Fibroblast of peridontal ligament (primary cell): ENCODE results near the gene AP4E1.
"Not testable (repeated sequence)": the region's sequence is repeated elsewhere in the genome, so short reads cannot be mapped to it uniquely, and the experiment has no call there.

Experiments
- DNase-seq: peaks from one replicate; pipeline ENCODE4 v3.0.0-alpha.2; 2010; ENCODE audit errors: extremely low read depth

Gene AP4E1

DNA sequence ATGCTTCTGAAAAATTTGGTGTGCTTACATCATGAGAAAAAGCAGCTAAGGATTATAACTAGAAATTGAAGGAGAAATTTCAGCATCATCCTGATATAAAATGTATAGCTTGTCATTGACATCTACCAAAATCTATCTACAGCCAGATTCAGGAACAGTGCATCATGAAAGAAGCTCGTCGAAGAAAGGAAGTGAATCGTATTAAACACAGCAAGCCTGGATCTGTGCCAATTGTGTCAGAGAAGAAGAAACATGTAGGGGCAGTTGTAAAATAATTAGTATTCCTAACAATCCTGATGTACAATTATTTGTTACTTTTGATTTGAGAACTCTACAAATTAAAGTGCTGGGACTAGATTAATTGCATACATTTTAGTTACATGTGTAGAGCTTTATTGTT is 37.2 kb downstream of the AP4E1 start:
- DNase-seq = no peak

- DNase-seq = not testable (repeated sequence)
Measured at GRCh38 chr15:50950745-50951144, 42.3 kb downstream of the AP4E1 start.

- peak; percentile 13 for DNase-seq
Measured at GRCh38 chr15:50953302-50953701, 44.8 kb downstream of the AP4E1 start.

GRCh38 chr15:50954837-50955236 is 46.4 kb downstream of the AP4E1 start:
- not testable (repeated sequence) for DNase-seq

- DNase-seq = no peak
Measured at GRCh38 chr15:50959717-50960116, 51.2 kb downstream of the AP4E1 start.

GRCh38 chr15:50964075-50964474 is 55.6 kb downstream of the AP4E1 start:
- no peak for DNase-seq

- DNase-seq = no peak
Measured at GRCh38 chr15:50968353-50968752, 59.9 kb downstream of the AP4E1 start.

GRCh38 chr15:50970524-50970923 is 62.0 kb downstream of the AP4E1 start:
- DNase-seq = no peak

DNA sequence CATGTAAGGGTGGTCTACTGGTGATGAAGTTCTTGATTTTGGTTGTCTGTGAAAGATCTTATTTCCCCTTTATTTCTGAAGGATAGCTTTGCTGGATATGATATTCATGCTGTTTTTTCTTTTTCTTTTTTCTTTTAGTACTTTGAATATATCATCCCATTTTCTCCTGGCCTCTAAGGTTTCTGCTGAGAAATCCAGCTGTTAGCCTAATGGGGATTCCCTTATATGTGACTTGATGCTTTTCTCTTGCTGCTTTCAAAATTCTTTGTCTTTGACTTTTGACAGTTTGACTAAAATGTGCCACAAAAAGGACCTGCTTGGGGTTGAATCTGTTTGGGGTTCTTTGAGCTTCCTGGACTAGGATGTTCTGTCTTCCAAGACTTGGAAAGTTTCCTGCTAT is 62.6 kb downstream of the AP4E1 start:
- DNase-seq = no peak

DNA sequence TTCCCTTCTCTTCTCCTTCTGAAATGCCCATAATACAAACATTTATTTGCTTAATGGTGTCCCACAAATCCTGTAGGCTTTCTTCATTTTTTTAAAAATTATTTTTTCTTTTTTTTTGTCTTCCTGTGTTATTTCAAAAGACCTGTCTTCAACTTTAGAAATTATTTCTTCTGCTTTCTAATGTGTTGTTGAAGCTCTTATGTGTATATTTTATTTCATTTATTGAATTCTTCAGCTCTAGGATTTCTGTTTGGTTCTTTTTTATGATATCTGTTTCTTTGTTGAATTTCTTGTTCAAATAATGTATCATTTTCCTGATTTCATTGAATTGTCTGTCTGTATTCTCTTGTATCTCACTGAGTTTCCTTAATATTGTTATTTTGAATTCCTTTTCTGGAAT is 63.1 kb downstream of the AP4E1 start:
- no peak for DNase-seq

DNA sequence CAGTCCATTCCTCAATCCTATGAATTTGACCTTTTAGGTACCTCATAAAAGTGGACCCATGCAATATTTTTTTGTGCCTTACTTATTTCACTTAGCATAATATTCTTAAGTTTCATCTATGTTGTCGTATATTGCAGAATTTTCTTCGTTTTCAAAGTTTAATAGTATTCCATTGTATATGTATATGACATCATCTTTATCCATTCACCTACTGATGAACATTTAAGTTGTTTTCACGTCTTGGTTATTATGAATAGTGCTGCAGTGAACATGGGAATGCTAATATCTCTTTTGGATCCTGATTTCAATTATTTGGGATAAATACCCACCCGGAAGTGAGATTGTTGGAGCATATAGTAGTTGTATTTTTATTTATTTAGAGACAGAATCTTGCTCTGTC is 65.1 kb downstream of the AP4E1 start:
- DNase-seq = no peak

DNA sequence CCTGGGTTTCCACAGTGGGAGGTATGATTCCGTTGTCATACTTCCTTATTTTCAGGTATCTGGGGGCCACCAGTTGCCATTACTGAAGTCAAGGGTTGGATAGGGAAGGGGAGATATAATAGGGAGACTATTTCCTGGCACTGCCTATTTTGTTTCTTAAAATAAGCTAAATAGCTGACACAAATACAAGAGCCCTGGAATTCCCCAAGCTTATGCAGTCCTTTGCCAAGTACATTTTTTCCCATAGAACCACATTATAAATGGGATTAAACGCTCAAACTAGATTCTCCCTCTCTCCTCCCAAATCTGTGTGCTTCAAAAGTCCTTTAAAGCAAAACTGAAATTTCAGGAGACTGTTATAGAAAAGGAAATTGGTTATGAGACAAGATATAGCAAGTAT is 68.7 kb downstream of the AP4E1 start:
- peak; percentile 37 for DNase-seq

GRCh38 chr15:50978580-50978979 is 70.1 kb downstream of the AP4E1 start:
- DNase-seq = no peak

DNA sequence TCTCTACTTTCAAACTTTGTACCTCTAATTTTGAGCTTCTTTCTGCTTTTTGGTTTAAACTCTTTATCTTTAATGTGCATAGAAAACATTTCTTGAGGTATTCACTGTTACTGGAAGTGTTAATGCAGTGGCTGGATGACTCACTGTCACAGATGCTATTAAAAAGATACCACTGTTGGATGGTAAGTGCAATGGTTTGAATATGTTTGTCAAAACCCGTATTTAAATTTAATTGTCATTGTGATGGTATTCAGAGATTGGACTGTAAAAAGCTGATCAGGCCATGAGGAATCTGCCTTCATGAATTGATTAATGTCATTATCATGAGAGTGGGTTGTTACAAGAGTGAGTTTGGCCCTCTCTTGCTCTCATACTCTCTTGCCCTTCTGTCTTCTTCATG is 70.6 kb downstream of the AP4E1 start:
- no peak for DNase-seq

DNA sequence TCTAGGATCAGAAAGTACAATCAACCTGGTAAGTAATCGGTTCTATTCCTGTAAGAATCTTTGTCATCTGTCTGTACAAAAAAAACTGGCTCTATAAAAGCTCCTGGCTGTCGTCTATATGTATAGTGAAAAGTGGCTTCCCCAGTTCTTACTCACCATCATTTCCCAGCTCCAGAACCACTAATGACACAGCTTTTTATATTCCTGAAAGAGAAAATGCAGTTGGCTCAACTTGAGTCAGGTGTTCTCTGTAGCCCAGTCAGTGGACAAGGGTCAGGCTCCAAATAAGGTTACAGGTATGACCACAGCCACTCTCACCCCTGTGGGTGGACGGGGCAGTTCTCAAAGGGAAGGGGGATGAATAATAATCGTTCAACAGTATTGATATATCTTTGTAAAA is 85.1 kb downstream of the AP4E1 start:
- no peak for DNase-seq

DNA sequence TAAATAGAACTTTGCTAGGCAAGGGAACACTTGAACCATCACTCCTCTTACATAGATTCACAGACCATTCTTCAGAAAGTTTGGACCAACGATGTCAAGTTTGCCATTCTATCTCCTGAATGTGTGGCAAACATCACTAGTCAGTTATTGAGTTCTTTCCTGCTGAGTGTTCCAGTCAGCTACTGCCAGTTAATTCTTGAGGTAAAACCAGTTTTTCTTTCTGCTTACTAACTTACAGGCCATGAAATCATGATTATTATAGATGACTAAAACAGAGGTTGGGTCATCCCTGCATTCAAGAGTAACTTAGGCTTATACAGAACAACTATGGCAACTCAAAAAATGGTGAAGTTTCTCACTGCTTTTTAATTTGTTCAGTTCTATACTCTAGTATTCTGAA is 88.2 kb downstream of the AP4E1 start:
- peak; percentile 79 for DNase-seq

- DNase-seq = no peak
Measured at GRCh38 chr15:50997371-50998051, 89.0 kb downstream of the AP4E1 start.

DNA sequence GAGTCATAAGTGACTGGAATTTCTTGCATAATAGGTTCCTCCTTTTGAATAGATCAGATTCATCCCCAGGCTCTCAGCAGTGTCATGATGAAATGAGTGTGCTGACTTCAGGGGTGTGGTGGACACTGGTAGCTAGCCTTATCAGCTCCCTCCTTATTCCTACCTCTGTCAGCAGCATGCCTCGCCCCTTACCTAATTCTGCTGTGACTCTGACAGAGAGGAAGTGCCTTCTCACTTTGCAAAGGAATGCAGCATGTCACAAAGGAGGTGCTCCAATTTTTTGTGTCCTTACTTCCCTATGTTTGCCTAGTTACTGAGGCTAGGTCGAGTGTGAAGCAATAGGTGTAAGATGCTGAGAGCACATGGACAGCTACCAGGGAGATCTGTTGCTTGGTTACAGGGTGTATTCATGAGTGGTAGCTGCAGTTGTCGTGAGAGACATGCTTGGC is 95.6 kb downstream of the AP4E1 start:
- peak; percentile 24 for DNase-seq

DNA sequence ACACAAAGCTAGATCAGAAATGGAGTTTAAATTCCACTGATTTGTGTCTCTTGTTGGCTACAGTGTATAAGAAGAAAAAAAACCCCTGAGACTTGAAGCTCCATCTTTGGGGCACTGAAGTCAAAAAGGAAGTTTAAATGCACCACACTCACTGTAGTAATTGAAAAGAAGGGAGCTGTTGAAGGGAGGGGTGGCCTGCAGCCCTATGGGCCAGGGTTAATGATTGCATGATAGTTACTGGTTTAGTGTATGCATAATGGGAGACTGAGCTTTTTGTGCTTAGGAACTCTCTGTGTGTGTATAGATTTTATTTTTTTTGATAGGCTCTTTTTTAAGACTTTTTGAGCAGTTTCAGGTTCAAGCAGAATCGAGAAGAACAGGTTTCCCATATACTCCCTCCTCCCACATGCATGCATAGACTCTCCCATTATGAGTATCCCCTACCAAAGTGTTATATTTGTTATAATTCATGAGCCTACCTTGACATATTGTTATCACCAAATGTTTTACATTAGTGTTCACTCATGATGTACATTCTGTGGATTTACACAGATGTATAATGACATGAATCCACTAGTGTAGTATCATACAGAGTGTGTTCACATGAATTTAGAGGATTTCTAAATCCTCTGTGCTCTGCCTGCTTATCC is 98.0 kb downstream of the AP4E1 start:
- no peak for DNase-seq

DNA sequence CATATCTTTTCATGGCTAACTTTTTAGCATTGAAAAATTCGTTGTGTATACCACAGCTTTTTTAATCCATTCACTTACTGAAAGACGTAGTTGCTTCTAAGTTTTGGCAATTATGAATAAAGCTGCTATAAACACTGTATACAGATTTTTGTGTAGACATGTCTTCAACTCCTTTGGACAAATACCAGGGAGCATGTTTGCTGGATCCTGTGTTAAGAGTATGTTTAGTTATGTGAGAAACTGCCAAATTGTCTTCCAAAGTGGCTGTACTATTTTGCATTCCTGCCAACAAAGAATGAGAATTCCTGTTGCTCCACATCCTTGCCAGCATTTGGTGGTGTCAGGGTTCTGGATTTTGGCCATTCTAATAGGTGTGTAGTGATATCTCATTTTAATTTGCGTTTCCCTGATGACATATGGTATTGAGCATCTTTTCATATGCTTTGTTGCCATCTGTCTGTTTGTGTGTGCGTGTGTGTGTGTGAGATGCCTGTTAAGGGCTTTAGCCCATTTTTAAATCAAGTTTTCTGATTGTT is 98.7 kb downstream of the AP4E1 start:
- DNase-seq = no peak

GRCh38 chr15:51011212-51011611 is 102.7 kb downstream of the AP4E1 start:
- DNase-seq = no peak

DNA sequence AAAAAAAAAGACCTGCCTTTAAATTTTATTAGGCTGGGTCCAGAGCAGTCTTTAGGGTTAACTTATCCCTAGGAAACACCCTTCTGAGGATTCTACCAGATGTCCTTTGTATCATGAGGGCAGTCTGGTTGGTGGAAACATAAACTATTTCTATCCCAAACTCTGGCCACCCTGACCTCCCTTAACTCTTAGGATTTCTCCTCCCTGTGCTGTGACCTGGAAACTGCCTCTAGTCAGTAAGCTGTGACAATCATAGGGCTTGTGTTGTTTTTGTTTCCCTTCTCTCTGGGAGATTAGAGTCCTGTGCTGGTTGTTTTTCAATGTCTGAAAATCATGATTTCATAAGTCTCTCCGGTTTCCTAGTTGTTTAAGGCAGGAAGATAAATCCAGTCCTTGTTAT is 108.1 kb downstream of the AP4E1 start:
- no peak for DNase-seq

DNA sequence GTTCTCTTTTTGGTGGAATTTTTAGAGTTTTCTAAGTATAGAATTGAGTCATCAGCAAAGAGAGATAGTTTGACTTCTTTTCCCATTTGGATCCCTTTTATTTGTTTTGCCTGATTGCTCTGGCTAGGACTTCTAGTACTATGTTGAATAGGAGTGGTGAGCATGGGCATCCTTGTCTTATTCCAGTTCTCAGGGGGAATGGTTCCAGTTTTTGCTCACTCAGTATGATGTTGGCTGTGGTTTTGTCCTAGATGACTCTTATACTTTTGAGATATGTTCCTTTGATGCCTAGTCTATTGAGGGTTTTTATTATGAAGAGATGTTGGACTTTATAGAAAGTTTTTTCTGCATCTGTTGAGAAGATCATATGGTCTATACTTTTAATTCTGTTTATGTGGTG is 113.7 kb downstream of the AP4E1 start:
- peak; percentile 43 for DNase-seq
